CD4-positive, alpha-beta memory T cell (primary cell): ENCODE data around the gene HERC5. TPM values are rescaled to one million over a fixed set of nuclear protein-coding genes. Genes with fewer than 3 reads are reported as not detected.
A peak's percentile ranks its signal among the peaks of the same experiment; 100 is the strongest.
"Not testable (repeated sequence)": the region's sequence is repeated elsewhere in the genome, so short reads cannot be mapped to it uniquely, and the experiment has no call there.

Source experiments
- CTCF ChIA-PET: fragments of 350-600 bp; sonication (Branson Sonifier 250); formaldehyde crosslinking; loops from one replicate; lab custom pipeline; 2021; ENCODE audit warnings: inconsistent platforms; ENCODE audit not compliant: partially characterized antibody; lab: Charles Lee
- POLR2A ChIA-PET: fragments of 350-600 bp; sonication (Branson Sonifier 250); formaldehyde crosslinking; loops from one replicate; lab custom pipeline; 2021; ENCODE audit not compliant: partially characterized antibody; lab: Charles Lee
- DNase-seq, 5 donors: peaks; one replicate each; pipeline versions ENCODE4 v3.0.0 to v3.0.0-alpha.2; 2020 to 2022; ENCODE audit warnings: mixed read lengths in 1 of 5
- H3K27ac ChIP-seq: one replicate; pipeline ENCODE4 v1.7.0; 2013; ENCODE audit warnings: low read depth, low read length
- H3K27me3 ChIP-seq: 2 replicates; pipeline ENCODE4 v1.7.0; 2013; ENCODE audit warnings: mild to moderate bottlenecking, low read length, moderate library complexity; ENCODE audit not compliant: insufficient read depth
- H3K36me3 ChIP-seq: 2 replicates; pipeline ENCODE4 v1.7.0; 2013; ENCODE audit warnings: mild to moderate bottlenecking, low read length, moderate library complexity; ENCODE audit not compliant: insufficient read depth
- H3K4me1 ChIP-seq: 2 replicates; pipeline ENCODE4 v1.7.0; 2013; ENCODE audit warnings: mild to moderate bottlenecking, low read length, moderate library complexity; ENCODE audit not compliant: insufficient read depth
- H3K4me3 ChIP-seq, 2 donors: one replicate each; pipeline ENCODE4 v1.7.0; 2013; ENCODE audit warnings: low read length in 2 of 2, mild to moderate bottlenecking in 1 of 2
- H3K9me3 ChIP-seq, 2 donors: one replicate each; pipeline ENCODE4 v1.7.0; 2013; ENCODE audit warnings: low read length in 2 of 2, control low read depth in 1 of 2; ENCODE audit not compliant: control insufficient read depth in 1 of 2
- H3K27ac Mint-ChIP-seq, 7 donors: one replicate each; pipeline ENCODE4 v1.8.0; 2020 to 2021; ENCODE audit warnings: mixed read lengths in 7 of 7, mild to moderate bottlenecking in 6 of 7, inconsistent platforms in 3 of 7, moderate library complexity in 3 of 7
- H3K27me3 Mint-ChIP-seq, 2 donors: one replicate each; pipeline ENCODE4 v1.8.0; 2020 to 2021; ENCODE audit warnings: mixed read lengths in 2 of 2
- H3K36me3 Mint-ChIP-seq, 2 donors: one replicate each; pipeline ENCODE4 v1.8.0; 2020 to 2021; ENCODE audit warnings: mixed read lengths in 2 of 2, inconsistent platforms in 1 of 2, mild to moderate bottlenecking in 1 of 2
- H3K4me1 Mint-ChIP-seq, 4 donors: one replicate each; pipeline ENCODE4 v1.8.0; 2020 to 2021; ENCODE audit warnings: mixed read lengths in 4 of 4, mild to moderate bottlenecking in 1 of 4
- H3K4me3 Mint-ChIP-seq, 8 donors: one replicate each; pipeline ENCODE4 v1.8.0; 2020 to 2021; ENCODE audit warnings: mixed read lengths in 8 of 8, mild to moderate bottlenecking in 7 of 8, moderate library complexity in 6 of 8, inconsistent platforms in 3 of 8
- H3K9me3 Mint-ChIP-seq, 8 donors: one replicate each; pipeline ENCODE4 v1.8.0; 2020 to 2021; ENCODE audit warnings: mixed read lengths in 8 of 8, mild to moderate bottlenecking in 5 of 8, inconsistent platforms in 3 of 8, moderate library complexity in 1 of 8
- intact Hi-C: fragments of 100-400 bp; cut with micrococcal nuclease; formaldehyde crosslinking; loops from one replicate; pipeline ENCODE4 v1.15.1; 2023
- polyA plus RNA-seq, 2 donors: library from polyadenylated mRNA; unstranded; fragments of 300-500 nt; fragmentation: Illumina TruSeq; gene quantifications; one replicate each; pipeline ENCODE4 v1.2.3, GENCODE V29; 2021
- total RNA-seq, 2 experiments: library from RNA; stranded (reverse); gene quantifications; one replicate each; pipeline ENCODE4 v1.2.3, GENCODE V29; 2021

The HERC5 gene
- total and polyA plus RNA-seq, 4 experiments from 2014 or later: 14.4 to 22.1 (median 18.2) TPM

- peak overlapping the region in 1 of 7 donors; percentile 5 for H3K27ac Mint-ChIP-seq
- H3K27me3 Mint-ChIP-seq: peaks cover 0 to 3% of the 10 kb centered on the region in 2 donors
- Histone ChIP-seq H3K4me1 (peaks cover 6% of the 10 kb centered on the region), H3K4me3 (no peak overlapping the region), H3K27ac (no peak overlapping the region), H3K9me3 (no peaks in the 10 kb centered on the region), H3K27me3 (no peaks in the 10 kb centered on the region), H3K36me3 (no peaks in the 10 kb centered on the region)
- POLR2A ChIA-PET: no interaction called here
- no peaks in the 10 kb centered on the region for H3K9me3 Mint-ChIP-seq
- no peaks in the 10 kb centered on the region for H3K36me3 Mint-ChIP-seq
- CTCF ChIA-PET: interaction anchor here (0.6 to 8.1 kb wide), 5 partner anchors 7 to 488 kb away, joined by 3 to 155 read pairs (median 76); no protein-coding TSS in a partner anchor
- H3K4me3 Mint-ChIP-seq: no peak overlapping the region
- peaks cover 2 to 7% (median 5%) of the 10 kb centered on the region in 4 donors for H3K4me1 Mint-ChIP-seq
- DNase-seq: no peak
- intact Hi-C loops: no loop called here
Measured at GRCh38 chr4:88535090-88535755, 78.3 kb downstream of the HERC5 start.

- H3K9me3 Mint-ChIP-seq: no peaks in the 10 kb centered on the region
- Histone ChIP-seq H3K27ac (no peak overlapping the region), H3K27me3 (no peaks in the 10 kb centered on the region), H3K4me1 (peaks cover 6% of the 10 kb centered on the region), H3K4me3 (no peak overlapping the region), H3K9me3 (no peaks in the 10 kb centered on the region), H3K36me3 (no peaks in the 10 kb centered on the region)
- H3K27ac Mint-ChIP-seq: no peak overlapping the region
- POLR2A ChIA-PET: no interaction called here
- H3K36me3 Mint-ChIP-seq: no peaks in the 10 kb centered on the region
- H3K4me1 Mint-ChIP-seq: peaks cover 2 to 7% (median 5%) of the 10 kb centered on the region in 4 donors
- H3K27me3 Mint-ChIP-seq: peaks cover 0 to 3% of the 10 kb centered on the region in 2 donors
- intact Hi-C loops: loop anchor here (2.0 kb wide), 1 partner anchor 253 kb away; no protein-coding TSS in a partner anchor
- CTCF ChIA-PET: interaction anchor here (1.6 to 8.1 kb wide), 4 partner anchors 9 to 485 kb away, joined by 4 to 155 read pairs (median 80); no protein-coding TSS in a partner anchor
- DNase-seq: no peak
- no peak overlapping the region for H3K4me3 Mint-ChIP-seq
Measured at GRCh38 chr4:88537709-88538108, 80.8 kb downstream of the HERC5 start.

- H3K27ac Mint-ChIP-seq: peak overlapping the region in 3 of 7 donors; percentile 27 to 67 (median 62)
- POLR2A ChIA-PET: interaction anchor here (1.0 to 1.4 kb wide), 3 partner anchors 54 to 120 kb away, joined by 3 to 7 read pairs (median 3); no protein-coding TSS in a partner anchor
- H3K9me3 ChIP-seq, H3K4me3 ChIP-seq, H3K27me3 ChIP-seq, H3K36me3 Mint-ChIP-seq, H3K27me3 Mint-ChIP-seq, H3K4me1 Mint-ChIP-seq, H3K4me1 ChIP-seq, H3K9me3 Mint-ChIP-seq, H3K27ac ChIP-seq, H3K36me3 ChIP-seq: not testable (repeated sequence)
- peak overlapping the region in 1 of 8 donors; percentile 43 for H3K4me3 Mint-ChIP-seq
- DNase-seq: peak; percentile 65 to 73 (median 65)
- intact Hi-C loops: loop anchor here (1.0 to 2.0 kb wide), 4 partner anchors 120 to 485 kb away; no protein-coding TSS in a partner anchor
- CTCF ChIA-PET: interaction anchor here (0.6 to 8.1 kb wide), 72 partner anchors 11 to 515 kb away, joined by 3 to 155 read pairs (median 4); partner anchors contain the start of genes HERC3 and NAP1L5
Measured at GRCh38 chr4:88539322-88540068, 82.6 kb downstream of the HERC5 start.

GRCh38 chr4:88549815-88550214 is 92.9 kb downstream of the HERC5 start:
- no peaks in the 10 kb centered on the region for H3K4me1 Mint-ChIP-seq
- Histone ChIP-seq H3K27me3 (no peaks in the 10 kb centered on the region), H3K4me3 (no peak overlapping the region), H3K4me1 (no peaks in the 10 kb centered on the region), H3K36me3 (no peaks in the 10 kb centered on the region), H3K27ac (no peak overlapping the region), H3K9me3 (no peaks in the 10 kb centered on the region)
- no peaks in the 10 kb centered on the region for H3K9me3 Mint-ChIP-seq
- no peak for DNase-seq
- intact Hi-C loops: no loop called here
- ChIA-PET POLR2A (no interaction called here), CTCF (no interaction called here)
- no peaks in the 10 kb centered on the region for H3K36me3 Mint-ChIP-seq
- no peaks in the 10 kb centered on the region for H3K27me3 Mint-ChIP-seq
- no peak overlapping the region for H3K4me3 Mint-ChIP-seq
- no peak overlapping the region for H3K27ac Mint-ChIP-seq

Other genes with a start within 250 kb of the HERC5 start
- 10 to 100 TPM; 82.2 to 84.3 TPM for gene PPM1K, start 172.6 kb upstream of the HERC5 start, total RNA-seq
- gene PPM1K, start 172.6 kb upstream of the HERC5 start, polyA plus RNA-seq: 10 to 100 TPM; 83.8 to 84.5 TPM
- gene HERC6, start 78.3 kb upstream of the HERC5 start, total RNA-seq: 10 to 100 TPM; 26.8 to 29.5 TPM
- gene HERC6, start 78.3 kb upstream of the HERC5 start, polyA plus RNA-seq: 10 to 100 TPM; 28.4 to 32.0 TPM
- gene PYURF, start 66.7 kb downstream of the HERC5 start, total RNA-seq: 10 to 100 TPM; 54.5 to 60.4 TPM
- 100 to 1,000 TPM; 260 to 446 TPM for gene PYURF, start 66.7 kb downstream of the HERC5 start, polyA plus RNA-seq
- gene HERC3, start 135.4 kb downstream of the HERC5 start, total RNA-seq: 10 to 100 TPM; 95.5 to 97.1 TPM
- 10 to 100 TPM; 39.9 to 44.8 TPM for gene HERC3, start 135.4 kb downstream of the HERC5 start, polyA plus RNA-seq
- gene NAP1L5, start 240.7 kb downstream of the HERC5 start, total RNA-seq: 1 to 10 TPM; 1.2 to 1.6 TPM
- 1 to 10 TPM; 3.4 to 3.9 TPM for gene NAP1L5, start 240.7 kb downstream of the HERC5 start, polyA plus RNA-seq